ENCODE results near the gene HES2.

DNA sequence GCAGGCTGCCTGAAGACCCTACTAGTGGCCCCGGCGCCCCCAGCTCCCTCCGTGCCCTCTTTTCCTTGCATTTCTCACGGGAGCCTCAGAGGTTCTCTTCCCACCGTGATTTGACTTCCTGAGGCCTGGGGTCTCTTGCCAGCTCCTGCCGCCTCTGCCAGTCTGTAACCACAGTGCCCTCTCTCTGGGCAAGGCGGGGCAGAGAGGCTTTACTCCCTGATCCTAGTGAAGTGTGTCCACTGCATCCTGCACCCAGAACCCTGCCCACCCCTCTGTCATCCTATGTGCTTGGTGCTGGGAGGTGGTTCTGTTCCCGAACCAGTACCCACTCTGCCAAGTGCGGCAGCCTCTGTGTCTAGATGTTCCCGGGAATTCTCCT lies 7.2 kb upstream of the HES2 start:
- TF ChIP-seq, protein P1, sequence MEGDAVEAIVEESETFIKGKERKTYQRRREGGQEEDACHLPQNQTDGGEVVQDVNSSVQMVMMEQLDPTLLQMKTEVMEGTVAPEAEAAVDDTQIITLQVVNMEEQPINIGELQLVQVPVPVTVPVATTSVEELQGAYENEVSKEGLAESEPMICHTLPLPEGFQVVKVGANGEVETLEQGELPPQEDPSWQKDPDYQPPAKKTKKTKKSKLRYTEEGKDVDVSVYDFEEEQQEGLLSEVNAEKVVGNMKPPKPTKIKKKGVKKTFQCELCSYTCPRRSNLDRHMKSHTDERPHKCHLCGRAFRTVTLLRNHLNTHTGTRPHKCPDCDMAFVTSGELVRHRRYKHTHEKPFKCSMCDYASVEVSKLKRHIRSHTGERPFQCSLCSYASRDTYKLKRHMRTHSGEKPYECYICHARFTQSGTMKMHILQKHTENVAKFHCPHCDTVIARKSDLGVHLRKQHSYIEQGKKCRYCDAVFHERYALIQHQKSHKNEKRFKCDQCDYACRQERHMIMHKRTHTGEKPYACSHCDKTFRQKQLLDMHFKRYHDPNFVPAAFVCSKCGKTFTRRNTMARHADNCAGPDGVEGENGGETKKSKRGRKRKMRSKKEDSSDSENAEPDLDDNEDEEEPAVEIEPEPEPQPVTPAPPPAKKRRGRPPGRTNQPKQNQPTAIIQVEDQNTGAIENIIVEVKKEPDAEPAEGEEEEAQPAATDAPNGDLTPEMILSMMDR (IDR thresholded peaks at IDR 0.05) = no peak
- TF ChIP-seq RAD21 (conservative IDR thresholded peaks at IDR 0.05 in 1 of 2, IDR thresholded peaks at IDR 0.05 in 1 of 2) (no peak), POLR2A (IDR thresholded peaks at IDR 0.05; ENCODE audit: low read length) (no peak), EHF (CRISPR knock-in tag; IDR thresholded peaks at IDR 0.05) (no peak), EHMT2 (IDR thresholded peaks at IDR 0.05; ENCODE audit: low read depth) (no peak), CHD2 (IDR thresholded peaks at IDR 0.05; ENCODE audit: low read length, partially characterized antibody) (no peak), MAZ (IDR thresholded peaks at IDR 0.05; ENCODE audit: borderline replicate concordance, low read depth, low read length) (no peak), POLR2AphosphoS2 (conservative IDR thresholded peaks at IDR 0.05; ENCODE audit: low read length) (no peak), CHD4 (IDR thresholded peaks at IDR 0.05; ENCODE audit: borderline replicate concordance) (no peak)
- TF ChIP-seq, protein P2, sequence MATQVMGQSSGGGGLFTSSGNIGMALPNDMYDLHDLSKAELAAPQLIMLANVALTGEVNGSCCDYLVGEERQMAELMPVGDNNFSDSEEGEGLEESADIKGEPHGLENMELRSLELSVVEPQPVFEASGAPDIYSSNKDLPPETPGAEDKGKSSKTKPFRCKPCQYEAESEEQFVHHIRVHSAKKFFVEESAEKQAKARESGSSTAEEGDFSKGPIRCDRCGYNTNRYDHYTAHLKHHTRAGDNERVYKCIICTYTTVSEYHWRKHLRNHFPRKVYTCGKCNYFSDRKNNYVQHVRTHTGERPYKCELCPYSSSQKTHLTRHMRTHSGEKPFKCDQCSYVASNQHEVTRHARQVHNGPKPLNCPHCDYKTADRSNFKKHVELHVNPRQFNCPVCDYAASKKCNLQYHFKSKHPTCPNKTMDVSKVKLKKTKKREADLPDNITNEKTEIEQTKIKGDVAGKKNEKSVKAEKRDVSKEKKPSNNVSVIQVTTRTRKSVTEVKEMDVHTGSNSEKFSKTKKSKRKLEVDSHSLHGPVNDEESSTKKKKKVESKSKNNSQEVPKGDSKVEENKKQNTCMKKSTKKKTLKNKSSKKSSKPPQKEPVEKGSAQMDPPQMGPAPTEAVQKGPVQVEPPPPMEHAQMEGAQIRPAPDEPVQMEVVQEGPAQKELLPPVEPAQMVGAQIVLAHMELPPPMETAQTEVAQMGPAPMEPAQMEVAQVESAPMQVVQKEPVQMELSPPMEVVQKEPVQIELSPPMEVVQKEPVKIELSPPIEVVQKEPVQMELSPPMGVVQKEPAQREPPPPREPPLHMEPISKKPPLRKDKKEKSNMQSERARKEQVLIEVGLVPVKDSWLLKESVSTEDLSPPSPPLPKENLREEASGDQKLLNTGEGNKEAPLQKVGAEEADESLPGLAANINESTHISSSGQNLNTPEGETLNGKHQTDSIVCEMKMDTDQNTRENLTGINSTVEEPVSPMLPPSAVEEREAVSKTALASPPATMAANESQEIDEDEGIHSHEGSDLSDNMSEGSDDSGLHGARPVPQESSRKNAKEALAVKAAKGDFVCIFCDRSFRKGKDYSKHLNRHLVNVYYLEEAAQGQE (IDR thresholded peaks at IDR 0.05) = no peak
- TF ChIP-seq, protein P3, sequence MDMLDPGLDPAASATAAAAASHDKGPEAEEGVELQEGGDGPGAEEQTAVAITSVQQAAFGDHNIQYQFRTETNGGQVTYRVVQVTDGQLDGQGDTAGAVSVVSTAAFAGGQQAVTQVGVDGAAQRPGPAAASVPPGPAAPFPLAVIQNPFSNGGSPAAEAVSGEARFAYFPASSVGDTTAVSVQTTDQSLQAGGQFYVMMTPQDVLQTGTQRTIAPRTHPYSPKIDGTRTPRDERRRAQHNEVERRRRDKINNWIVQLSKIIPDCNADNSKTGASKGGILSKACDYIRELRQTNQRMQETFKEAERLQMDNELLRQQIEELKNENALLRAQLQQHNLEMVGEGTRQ (IDR thresholded peaks at IDR 0.05) = no peak
- TF ChIP-seq, protein P4, sequence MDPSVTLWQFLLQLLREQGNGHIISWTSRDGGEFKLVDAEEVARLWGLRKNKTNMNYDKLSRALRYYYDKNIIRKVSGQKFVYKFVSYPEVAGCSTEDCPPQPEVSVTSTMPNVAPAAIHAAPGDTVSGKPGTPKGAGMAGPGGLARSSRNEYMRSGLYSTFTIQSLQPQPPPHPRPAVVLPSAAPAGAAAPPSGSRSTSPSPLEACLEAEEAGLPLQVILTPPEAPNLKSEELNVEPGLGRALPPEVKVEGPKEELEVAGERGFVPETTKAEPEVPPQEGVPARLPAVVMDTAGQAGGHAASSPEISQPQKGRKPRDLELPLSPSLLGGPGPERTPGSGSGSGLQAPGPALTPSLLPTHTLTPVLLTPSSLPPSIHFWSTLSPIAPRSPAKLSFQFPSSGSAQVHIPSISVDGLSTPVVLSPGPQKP (IDR thresholded peaks at IDR 0.05; ENCODE audit: low read depth, low read length) = no peak
- TF ChIP-seq, protein P5, sequence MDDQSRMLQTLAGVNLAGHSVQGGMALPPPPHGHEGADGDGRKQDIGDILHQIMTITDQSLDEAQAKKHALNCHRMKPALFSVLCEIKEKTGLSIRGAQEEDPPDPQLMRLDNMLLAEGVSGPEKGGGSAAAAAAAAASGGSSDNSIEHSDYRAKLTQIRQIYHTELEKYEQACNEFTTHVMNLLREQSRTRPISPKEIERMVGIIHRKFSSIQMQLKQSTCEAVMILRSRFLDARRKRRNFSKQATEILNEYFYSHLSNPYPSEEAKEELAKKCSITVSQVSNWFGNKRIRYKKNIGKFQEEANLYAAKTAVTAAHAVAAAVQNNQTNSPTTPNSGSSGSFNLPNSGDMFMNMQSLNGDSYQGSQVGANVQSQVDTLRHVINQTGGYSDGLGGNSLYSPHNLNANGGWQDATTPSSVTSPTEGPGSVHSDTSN (IDR thresholded peaks at IDR 0.05) = no peak

All from A549 (cell line).